K562 (cell line): ENCODE measurements around the gene PPOX. TPM values are rescaled to one million over a fixed set of nuclear protein-coding genes. Genes with fewer than 3 reads are reported as not detected.

Experiments used
- ATAC-seq: fragments of 200-7000 bp; cut with Tn5 transposase; 3 replicates; pipeline ENCODE4 v1.9.1; 2020; ENCODE audit warnings: moderate library complexity
- BruUV-seq: library from RNA; stranded (reverse); fragments of 400-500 nt; replicated peaks from 2 replicates; lab custom pipeline; 2021; lab: Mats Ljungman, UMichigan
- CTCF ChIA-PET: fragments of 300-600 bp; formaldehyde crosslinking; extraction: SDS; loops from one replicate; lab custom pipeline; 2021; ENCODE audit warnings: low intra/inter-chr PET ratio; lab: Yijun Ruan, JAX
- POLR2A ChIA-PET: fragments of 300-600, 350-650 bp; sonication (Branson Sonifier 250); formaldehyde crosslinking; extraction: SDS; loops from one replicate; lab custom pipeline; 2021; ENCODE audit warnings: antibody characterized with exemption, inconsistent platforms; lab: Yijun Ruan, JAX
- DNase-seq, 4 experiments: peaks; one replicate each; pipeline versions ENCODE4 v3.0.0 to v3.0.0-alpha.2; 2011 to 2018; ENCODE audit warnings: low spot score in 3 of 4, mixed read lengths in 3 of 4; ENCODE audit errors: extremely low read depth in 1 of 4
- FAIRE-seq: peaks from 2 replicates; lab custom pipeline; 2011; peaks lifted over from hg19 to GRCh38; lab: Jason Lieb, UNC
- H2AFZ ChIP-seq: 2 replicates; pipeline ENCODE4 v1.6.0; 2011; ENCODE audit warnings: low read depth, low read length, control low read depth, inconsistent platforms
- H3K27ac ChIP-seq: fragments of 200-600 bp; 3 replicates; pipeline ENCODE4 v1.8.0; 2011; ENCODE audit warnings: low read depth, mild to moderate bottlenecking, control low read depth, inconsistent platforms, low read length, moderate library complexity, mixed read lengths; ENCODE audit errors: extremely low read depth
- H3K27me3 ChIP-seq, 2 experiments: fragments of 300-600 bp in 1 of 2; 2 replicates in 1 of 2; 3 replicates in 1 of 2; pipeline versions ENCODE4 v1.6.0 to v1.8.0; 2011; ENCODE audit warnings: inconsistent platforms in 2 of 2, low read length in 2 of 2, mild to moderate bottlenecking in 1 of 2, mixed read lengths in 1 of 2, moderate library complexity in 1 of 2; ENCODE audit not compliant: control insufficient read depth in 2 of 2, insufficient read depth in 2 of 2
- H3K36me3 ChIP-seq: fragments of 300-600 bp; 3 replicates; pipeline ENCODE4 v1.8.0; 2011; ENCODE audit warnings: mild to moderate bottlenecking, low read length, inconsistent platforms; ENCODE audit not compliant: control insufficient read depth, insufficient read depth
- H3K4me1 ChIP-seq, 2 experiments: fragments of 200-600 bp in 1 of 2; replicated peaks in 1 of 2; 2 replicates in 1 of 2; 3 replicates in 1 of 2; pipeline versions ENCODE4 v1.5.1 to v1.8.0; 2011; ENCODE audit warnings: inconsistent platforms in 2 of 2, low read length in 2 of 2, mild to moderate bottlenecking in 1 of 2, mixed read lengths in 1 of 2, moderate library complexity in 1 of 2; ENCODE audit not compliant: control insufficient read depth in 2 of 2, insufficient read depth in 2 of 2
- H3K4me2 ChIP-seq: 2 replicates; pipeline ENCODE4 v1.6.1; 2011; ENCODE audit warnings: low read length, control low read depth, inconsistent platforms, mixed read lengths; ENCODE audit not compliant: insufficient read depth
- H3K4me3 ChIP-seq: fragments of 200-600 bp; sonication (generic), shearing (Covaris generic); 2 replicates; pipeline ENCODE4 v1.5.1; 2016; ENCODE audit warnings: control low read depth, inconsistent platforms
- H3K79me2 ChIP-seq: fragments of 200-600 bp; 3 replicates; pipeline ENCODE4 v1.8.0; 2011; ENCODE audit warnings: low read length, inconsistent platforms; ENCODE audit not compliant: control insufficient read depth, insufficient read depth
- H3K9ac ChIP-seq, 2 experiments: 2 replicates each; pipeline versions ENCODE4 v1.6.0 to v1.6.1; 2011; ENCODE audit warnings: low read depth in 2 of 2, low read length in 2 of 2, control low read depth in 1 of 2, inconsistent platforms in 1 of 2, mild to moderate bottlenecking in 1 of 2, mixed read lengths in 1 of 2; ENCODE audit not compliant: insufficient read depth in 1 of 2
- H3K9me1 ChIP-seq: one replicate; pipeline ENCODE4 v1.6.0; 2011; ENCODE audit warnings: inconsistent platforms, mild to moderate bottlenecking, low read length, moderate library complexity; ENCODE audit not compliant: control insufficient read depth, insufficient read depth
- H3K9me3 ChIP-seq: replicated peaks from 2 replicates; pipeline ENCODE4 v1.5.1; 2011; ENCODE audit warnings: low read depth, low read length, inconsistent platforms; ENCODE audit not compliant: control insufficient read depth, insufficient read depth
- H4K20me1 ChIP-seq: replicated peaks from 2 replicates; pipeline ENCODE4 v1.6.1; 2011; ENCODE audit warnings: low read length, inconsistent platforms, mixed read lengths; ENCODE audit not compliant: control insufficient read depth, insufficient read depth
- ETV6 ChIP-seq, 3 experiments: fragments of 150-350 bp in 1 of 3; sonication (generic) in 1 of 3; formaldehyde crosslinking in 1 of 3; IDR thresholded peaks; 2 replicates each; pipeline versions ENCODE4 v1.6.1 to v1.8.0; 2014 to 2022; ENCODE audit warnings: borderline replicate concordance in 2 of 3, low read depth in 2 of 3, antibody characterized with exemption in 1 of 3, low read length in 1 of 3, mild to moderate bottlenecking in 1 of 3, missing genetic modification reagents in 1 of 3
- GABPB1 ChIP-seq: sonication (generic); formaldehyde crosslinking; IDR thresholded peaks from 2 replicates; pipeline ENCODE4 v1.8.0; 2022; ENCODE audit warnings: mild to moderate bottlenecking, missing genetic modification reagents
- WGBS: fragments of 100-300 bp; shearing (Covaris generic); methylation state at CpG from one replicate; pipeline ENCODE4 v1.1.6; 2016; ENCODE audit warnings: low coverage, mixed read lengths; ENCODE audit not compliant: insufficient coverage; ENCODE audit errors: missing lambda C conversion rate; 5-methylcytosine and 5-hydroxymethylcytosine counted together
- in situ Hi-C: fragments of 300-500 bp; cut with MboI; formaldehyde crosslinking; loops from 4 replicates; pipeline ENCODE4 v1.15.0; 2018; ENCODE audit warnings: inconsistent platforms, mixed read lengths
- intact Hi-C: fragments of 100-400 bp; cut with micrococcal nuclease; formaldehyde crosslinking; loops from 2 replicates; pipeline ENCODE4 v1.14.2; 2022
- polyA plus RNA-seq, 8 experiments: library from polyadenylated mRNA; depleted of rRNA in 4 of 8; stranded (reverse) in 5 of 8; unstranded in 3 of 8; fragments of >200 nt; fragmentation: Nextera tagmentation in 2 of 8; fragmentation: Illumina TruSeq in 1 of 8; extraction: Ambion mirVana in 2 of 8; extraction: Trizol in 1 of 8; gene quantifications; 2 replicates each; pipeline versions ENCODE4 v1.2.1 to v1.2.3, GENCODE V29; 2011 to 2014; ENCODE audit warnings: inconsistent platforms in 1 of 8, missing spikeins in 1 of 8
- total RNA-seq, 7 experiments: library from RNA; depleted of rRNA in 6 of 7; stranded (reverse); fragments of >200 nt in 6 of 7; fragmentation: Illumina TruSeq in 2 of 7; extraction: Trizol in 2 of 7; gene quantifications; 2 replicates each; pipeline versions ENCODE4 v1.2.1 to v1.2.3, GENCODE V29; 2011 to 2021; ENCODE audit warnings: low replicate concordance in 1 of 7
- TF ChIP-seq, protein P1 (sequence below), 3 experiments: IDR thresholded peaks in 2 of 3; conservative IDR thresholded peaks in 1 of 3; 2 replicates each; pipeline ENCODE4 v1.5.1; 2011 to 2012; ENCODE audit warnings: low read length in 3 of 3, mild to moderate bottlenecking in 3 of 3, control low read depth in 2 of 3, improper control_type of control experiment in 1 of 3, inconsistent platforms in 1 of 3, low read depth in 1 of 3, mixed read lengths in 1 of 3, moderate library complexity in 1 of 3; ENCODE audit not compliant: insufficient read depth in 2 of 3

PPOX gene
- total and polyA plus RNA-seq, 9 of the 15 experiments (the other 6 are each of a cell fraction or from before 2014, with no cell fraction given) = 17.0 to 57.1 (median 38.9) TPM

DNA sequence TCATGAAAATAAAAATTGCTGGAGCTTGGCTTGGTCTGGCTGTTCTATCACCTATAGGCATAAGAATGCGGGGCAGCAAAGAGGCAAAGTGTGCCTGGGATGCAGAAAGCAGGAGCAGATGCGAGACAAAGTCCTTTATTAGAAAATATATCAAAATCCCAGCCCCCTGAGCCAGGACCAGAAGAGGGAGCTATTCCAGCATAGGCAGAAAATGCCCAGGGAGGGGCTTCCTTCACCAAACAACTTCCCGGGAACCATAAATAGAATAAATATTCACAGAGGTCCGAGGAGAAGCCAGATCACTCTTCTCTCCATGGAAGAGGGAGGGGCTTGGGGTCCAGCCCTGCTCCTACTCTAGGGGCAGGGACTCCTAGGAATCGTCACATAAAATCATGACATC is 5.0 kb downstream of the PPOX start:
- intact Hi-C loops = loop anchor here (10.0 kb wide), 1 partner anchor 336 kb away; no protein-coding TSS in a partner anchor
- no peak for TF ChIP-seq GABPB1 (CRISPR knock-in tag)
- TF ChIP-seq, protein P1, sequence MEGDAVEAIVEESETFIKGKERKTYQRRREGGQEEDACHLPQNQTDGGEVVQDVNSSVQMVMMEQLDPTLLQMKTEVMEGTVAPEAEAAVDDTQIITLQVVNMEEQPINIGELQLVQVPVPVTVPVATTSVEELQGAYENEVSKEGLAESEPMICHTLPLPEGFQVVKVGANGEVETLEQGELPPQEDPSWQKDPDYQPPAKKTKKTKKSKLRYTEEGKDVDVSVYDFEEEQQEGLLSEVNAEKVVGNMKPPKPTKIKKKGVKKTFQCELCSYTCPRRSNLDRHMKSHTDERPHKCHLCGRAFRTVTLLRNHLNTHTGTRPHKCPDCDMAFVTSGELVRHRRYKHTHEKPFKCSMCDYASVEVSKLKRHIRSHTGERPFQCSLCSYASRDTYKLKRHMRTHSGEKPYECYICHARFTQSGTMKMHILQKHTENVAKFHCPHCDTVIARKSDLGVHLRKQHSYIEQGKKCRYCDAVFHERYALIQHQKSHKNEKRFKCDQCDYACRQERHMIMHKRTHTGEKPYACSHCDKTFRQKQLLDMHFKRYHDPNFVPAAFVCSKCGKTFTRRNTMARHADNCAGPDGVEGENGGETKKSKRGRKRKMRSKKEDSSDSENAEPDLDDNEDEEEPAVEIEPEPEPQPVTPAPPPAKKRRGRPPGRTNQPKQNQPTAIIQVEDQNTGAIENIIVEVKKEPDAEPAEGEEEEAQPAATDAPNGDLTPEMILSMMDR (IDR thresholded peaks at IDR 0.05 in 2 of 3, conservative IDR thresholded peaks at IDR 0.05 in 1 of 3; ENCODE audit: insufficient read depth in 2 of 3, low read depth in 1 of 3, low read length in 3 of 3) = peak; percentile 41 to 48 (median 42); a peak in 5 of 6 replicates
- TF ChIP-seq ETV6 (IDR thresholded peaks at IDR 0.05; ENCODE audit: borderline replicate concordance in 1 of 2, low read depth in 2 of 2, low read length in 1 of 2) = no peak
- no peak for TF ChIP-seq ETV6 (CRISPR knock-in tag; IDR thresholded peaks at IDR 0.05; ENCODE audit: borderline replicate concordance)
- peaks cover 80% of the 10 kb centered on the region for H3K36me3 ChIP-seq
- ATAC-seq = no peak
- 0 out of 4 replicates have a peak overlapping the region, but pooled peaks of 1 of the 2 experiments have one; percentile 27 for H3K9ac ChIP-seq
- no peak overlapping the region for H2AFZ ChIP-seq
- H3K4me3 ChIP-seq = no peak overlapping the region
- ChIA-PET CTCF (no interaction called here), POLR2A (interaction anchor here (0.6 to 3.1 kb wide), 4 partner anchors 10 to 1523 kb away, joined by 3 to 12 read pairs (median 8); no protein-coding TSS in a partner anchor)
- peaks cover 15 to 45% of the 10 kb centered on the region in 2 experiments; a peak in 4 of 5 replicates for H3K4me1 ChIP-seq
- no peak overlapping the region for H3K4me2 ChIP-seq
- DNase-seq = peak in 1 of 4 experiments; percentile 14
- H4K20me1 ChIP-seq = no peaks in the 10 kb centered on the region
- no peak for FAIRE-seq
- no peak overlapping the region for H3K27ac ChIP-seq
- in situ Hi-C loops = no loop called here
- no peaks in the 10 kb centered on the region for H3K27me3 ChIP-seq
- no peaks in the 10 kb centered on the region for H3K9me1 ChIP-seq
- no peaks in the 10 kb centered on the region for H3K9me3 ChIP-seq
- WGBS = 77% methylated on average over 4 of the region's 5 CpGs
- peaks cover 33% of the 10 kb centered on the region for H3K79me2 ChIP-seq
- BruUV-seq = no TSS peak
